ENCODE data around the gene CCDC82. TPM values are rescaled to one million over a fixed set of nuclear protein-coding genes. Genes with fewer than 3 reads are reported as not detected.

CCDC82 gene
- total RNA-seq, 1 donor from 2014 or later: 10.7 TPM

- no peak for DNase-seq (ENCODE audit: low read depth)
- H3K4me3 ChIP-seq (ENCODE audit: low read depth, low read length): peak overlapping the region; percentile 74
- TF ChIP-seq, protein P1, sequence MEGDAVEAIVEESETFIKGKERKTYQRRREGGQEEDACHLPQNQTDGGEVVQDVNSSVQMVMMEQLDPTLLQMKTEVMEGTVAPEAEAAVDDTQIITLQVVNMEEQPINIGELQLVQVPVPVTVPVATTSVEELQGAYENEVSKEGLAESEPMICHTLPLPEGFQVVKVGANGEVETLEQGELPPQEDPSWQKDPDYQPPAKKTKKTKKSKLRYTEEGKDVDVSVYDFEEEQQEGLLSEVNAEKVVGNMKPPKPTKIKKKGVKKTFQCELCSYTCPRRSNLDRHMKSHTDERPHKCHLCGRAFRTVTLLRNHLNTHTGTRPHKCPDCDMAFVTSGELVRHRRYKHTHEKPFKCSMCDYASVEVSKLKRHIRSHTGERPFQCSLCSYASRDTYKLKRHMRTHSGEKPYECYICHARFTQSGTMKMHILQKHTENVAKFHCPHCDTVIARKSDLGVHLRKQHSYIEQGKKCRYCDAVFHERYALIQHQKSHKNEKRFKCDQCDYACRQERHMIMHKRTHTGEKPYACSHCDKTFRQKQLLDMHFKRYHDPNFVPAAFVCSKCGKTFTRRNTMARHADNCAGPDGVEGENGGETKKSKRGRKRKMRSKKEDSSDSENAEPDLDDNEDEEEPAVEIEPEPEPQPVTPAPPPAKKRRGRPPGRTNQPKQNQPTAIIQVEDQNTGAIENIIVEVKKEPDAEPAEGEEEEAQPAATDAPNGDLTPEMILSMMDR (conservative IDR thresholded peaks at IDR 0.05; ENCODE audit: low read depth, low read length): no peak
Observed at GRCh38 chr11:96342014-96342960, 47.4 kb downstream of the CCDC82 start.

DNA sequence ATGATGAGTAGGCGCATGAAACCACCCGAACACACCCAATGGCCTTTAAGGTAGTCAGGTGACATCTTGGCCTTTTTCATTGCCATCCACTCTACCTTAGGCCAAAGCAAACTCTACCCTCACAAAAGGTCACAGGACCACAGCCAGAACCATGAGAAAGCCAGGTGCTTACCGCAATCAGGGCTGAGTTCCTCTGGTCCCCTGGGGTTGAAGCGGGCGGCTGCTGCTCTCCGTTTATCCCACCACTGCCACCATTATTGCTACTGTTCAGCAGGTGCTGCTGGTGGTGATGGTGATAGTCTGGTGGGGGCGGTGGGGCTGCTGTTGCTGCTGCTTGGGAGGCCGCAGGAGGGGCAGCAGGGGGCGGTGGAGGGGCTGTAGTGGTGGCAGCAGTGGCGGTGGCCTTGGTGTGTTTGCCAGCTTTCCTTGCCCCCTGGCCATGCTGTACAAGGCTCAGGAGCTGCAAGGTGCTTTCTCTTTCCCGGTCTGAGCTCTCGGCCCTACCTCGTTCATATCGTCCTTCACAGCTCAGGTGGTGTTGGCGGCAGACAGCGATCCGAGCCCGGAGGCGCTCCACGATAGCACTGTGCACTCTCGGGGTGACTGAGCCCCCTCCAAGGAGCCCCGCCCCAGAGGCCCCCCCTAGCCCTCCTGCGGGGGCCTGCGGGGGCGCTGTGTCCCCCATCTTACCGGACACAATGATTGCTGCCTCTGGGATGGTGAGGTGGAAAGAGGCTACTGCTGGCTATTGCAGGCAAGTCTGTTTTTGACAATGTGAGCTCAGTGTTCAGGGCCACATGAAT lies 48.3 kb downstream of the CCDC82 start:
- no peak for DNase-seq (ENCODE audit: low read depth)
- TF ChIP-seq, protein P1 (conservative IDR thresholded peaks at IDR 0.05; ENCODE audit: low read depth, low read length): peak; percentile 66
- H3K4me3 ChIP-seq (ENCODE audit: low read depth, low read length): peak overlapping the region; percentile 74

DNA sequence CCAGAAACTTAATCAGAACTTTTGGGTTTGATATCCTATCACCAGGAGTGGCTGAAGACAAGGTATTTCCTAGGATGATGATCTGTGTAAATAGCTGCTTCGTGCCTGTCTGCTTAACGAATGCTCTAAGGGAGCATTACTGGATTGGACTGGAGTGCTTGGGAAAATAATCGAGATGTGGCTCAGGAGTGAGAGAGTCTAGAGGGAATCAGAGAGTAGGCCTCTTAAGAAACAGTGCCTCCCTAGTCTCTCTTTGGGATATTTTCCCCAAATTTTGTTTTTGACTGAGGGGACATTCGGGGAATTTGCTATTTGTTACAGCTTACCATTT lies 49.2 kb downstream of the CCDC82 start:
- no peak for DNase-seq (ENCODE audit: low read depth)
- H3K4me3 ChIP-seq (ENCODE audit: low read depth, low read length): peak overlapping the region; percentile 74
- TF ChIP-seq, protein P1 (conservative IDR thresholded peaks at IDR 0.05; ENCODE audit: low read depth, low read length): no peak

DNA sequence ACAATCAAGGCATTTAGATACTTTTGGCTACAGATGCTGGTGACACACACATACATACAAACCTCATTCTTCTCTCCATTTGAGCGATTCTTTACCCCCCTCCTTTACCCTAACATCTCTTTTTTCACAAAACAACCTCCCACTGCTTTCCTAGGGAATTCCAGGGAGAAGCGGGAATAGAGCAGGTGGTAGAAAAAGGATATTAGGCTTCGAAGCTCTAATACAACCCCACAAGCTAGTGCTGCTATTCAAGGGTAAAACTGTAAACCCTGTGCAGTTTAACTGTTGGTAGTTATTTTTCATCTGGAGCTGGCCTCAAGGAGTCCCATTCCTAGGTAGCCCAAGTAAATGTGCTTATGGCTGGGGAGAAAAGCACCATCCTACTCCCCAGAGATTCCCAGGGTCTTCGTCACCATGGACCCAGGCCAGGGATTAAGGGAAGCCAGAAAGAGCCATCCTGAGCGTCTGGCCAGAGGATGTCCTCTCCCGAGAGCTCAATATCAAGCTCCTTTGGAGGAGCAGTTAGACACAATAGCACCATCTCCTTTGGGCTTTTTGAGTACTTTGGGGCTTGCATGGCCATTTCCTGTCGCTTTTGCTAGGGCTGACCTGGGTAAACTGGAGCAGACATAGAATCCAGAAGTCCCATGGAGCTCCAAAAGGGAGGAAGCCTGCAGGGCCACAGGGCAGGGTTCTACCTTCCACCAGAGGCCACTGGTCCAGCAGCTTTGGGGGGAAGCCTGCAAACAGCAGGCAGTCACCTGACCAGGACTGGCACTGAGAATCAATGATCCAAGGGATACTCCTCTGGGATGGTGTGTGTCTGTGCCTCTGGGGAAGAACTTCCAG lies 49.8 kb downstream of the CCDC82 start:
- H3K4me3 ChIP-seq (ENCODE audit: low read depth, low read length): peak overlapping the region; percentile 74
- TF ChIP-seq, protein P1 (conservative IDR thresholded peaks at IDR 0.05; ENCODE audit: low read depth, low read length): no peak
- no peak for DNase-seq (ENCODE audit: low read depth)

DNA sequence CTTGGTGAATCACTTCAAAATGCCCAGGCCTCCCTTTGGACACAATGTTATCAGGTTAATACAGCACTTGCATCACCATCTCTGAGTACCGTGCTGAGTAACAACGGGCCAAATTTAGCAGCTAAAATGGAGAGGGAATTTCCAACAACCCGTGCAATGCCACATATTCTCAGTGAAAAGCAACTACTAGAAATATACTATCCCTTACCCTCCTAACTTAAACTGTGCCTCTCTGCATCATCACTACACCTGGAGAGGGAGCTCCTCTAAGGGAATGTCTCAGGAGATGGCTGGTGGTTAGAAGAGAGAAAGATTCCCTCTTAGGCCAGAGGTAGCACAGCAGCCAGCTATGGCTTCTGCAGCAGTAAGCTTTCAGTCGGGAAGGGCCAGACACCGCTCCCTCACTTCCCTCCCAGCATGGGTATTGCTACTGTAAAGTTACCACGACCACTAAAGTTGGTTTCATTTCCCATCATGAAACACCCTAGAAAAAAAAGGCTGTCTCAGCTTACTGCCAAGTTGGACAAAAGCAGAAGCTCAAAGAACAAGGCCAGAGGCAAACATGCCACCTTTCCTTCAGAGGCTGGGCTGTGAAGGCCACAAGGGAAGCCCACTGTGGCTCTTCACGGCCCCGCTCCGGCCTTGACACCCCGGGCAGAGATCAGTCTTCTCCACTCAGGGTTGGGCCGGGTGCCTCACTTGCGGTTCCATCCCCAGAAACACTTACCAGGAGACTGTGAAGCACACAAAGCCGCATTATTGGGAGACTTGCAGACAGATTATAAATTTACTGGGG lies 50.6 kb downstream of the CCDC82 start:
- no peak for DNase-seq (ENCODE audit: low read depth)
- TF ChIP-seq, protein P1 (conservative IDR thresholded peaks at IDR 0.05; ENCODE audit: low read depth, low read length): peak; percentile 23
- H3K4me3 ChIP-seq (ENCODE audit: low read depth, low read length): peak overlapping the region; percentile 74

All from epithelial cell of proximal tubule (primary cell).